HTERT RPE-1 (cell line): ENCODE data around the gene CLNK.

ENCODE experiments used
- in situ Hi-C: fragments of 300-500 bp; cut with MboI; formaldehyde crosslinking; loops from 4 replicates; pipeline ENCODE4 v1.14.3; 2020; ENCODE audit warnings: low sequenced_read_pairs

The CLNK gene

GRCh38 chr4:10684631-10685030 is at the start of gene CLNK:
TSS of gene CLNK (minus strand) at chr4:10684768. CDS start at chr4:10667869, 16,899 bp downstream.
- in situ Hi-C loops: no loop called here

DNA sequence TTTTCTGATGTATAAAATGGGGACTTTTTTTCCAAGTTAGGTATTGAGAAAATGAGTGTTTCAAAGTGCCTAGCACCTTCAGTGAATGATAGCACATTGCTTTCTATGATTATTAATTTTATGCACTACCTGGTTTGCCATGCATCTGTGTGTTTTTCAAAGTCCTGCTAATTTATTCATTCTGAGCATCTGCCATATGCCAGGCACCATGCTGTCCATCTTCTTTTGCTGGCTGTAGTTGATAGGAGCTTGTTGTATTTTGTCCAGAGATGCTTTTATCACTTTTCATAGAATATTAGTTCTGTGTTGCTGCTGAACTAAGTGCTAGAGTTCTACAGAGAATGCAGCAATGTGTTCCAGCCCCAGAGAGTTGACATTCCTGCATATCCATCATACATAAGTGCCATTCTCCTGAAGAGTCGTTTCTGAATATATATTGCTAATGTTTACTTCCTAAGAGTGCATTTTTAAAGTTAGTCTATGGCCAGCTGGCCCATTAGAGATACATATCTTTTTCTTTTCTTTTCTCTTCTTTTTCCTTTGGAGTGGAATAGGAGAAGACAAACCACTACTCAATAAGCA is 49.0 kb upstream of the CLNK start:
- in situ Hi-C loops: no loop called here

GRCh38 chr4:10732914-10733415 is 48.4 kb upstream of the CLNK start:
- in situ Hi-C loops: no loop called here

- in situ Hi-C loops: no loop called here
These were observed 47.8 kb upstream of the CLNK start for GRCh38 chr4:10732235-10732913.

DNA sequence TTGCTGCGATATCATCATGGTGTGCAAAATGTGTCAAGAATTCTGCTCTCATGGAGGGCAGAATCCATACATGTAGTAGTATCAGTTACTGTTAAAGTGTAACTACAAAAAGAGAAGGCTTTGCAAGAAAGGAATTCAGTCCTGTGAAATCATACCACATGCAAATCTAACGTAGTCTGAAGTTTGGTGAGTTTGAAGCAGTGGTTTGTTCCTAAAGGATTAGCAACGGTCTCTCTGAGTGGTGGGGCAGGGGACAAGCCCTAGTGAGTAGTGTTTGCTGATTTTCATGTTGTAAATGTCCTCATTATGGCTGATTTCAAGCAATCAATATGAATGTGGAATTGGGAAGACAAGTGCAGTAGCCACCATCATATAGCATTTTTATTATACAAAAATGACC is 47.1 kb upstream of the CLNK start:
- in situ Hi-C loops: no loop called here

DNA sequence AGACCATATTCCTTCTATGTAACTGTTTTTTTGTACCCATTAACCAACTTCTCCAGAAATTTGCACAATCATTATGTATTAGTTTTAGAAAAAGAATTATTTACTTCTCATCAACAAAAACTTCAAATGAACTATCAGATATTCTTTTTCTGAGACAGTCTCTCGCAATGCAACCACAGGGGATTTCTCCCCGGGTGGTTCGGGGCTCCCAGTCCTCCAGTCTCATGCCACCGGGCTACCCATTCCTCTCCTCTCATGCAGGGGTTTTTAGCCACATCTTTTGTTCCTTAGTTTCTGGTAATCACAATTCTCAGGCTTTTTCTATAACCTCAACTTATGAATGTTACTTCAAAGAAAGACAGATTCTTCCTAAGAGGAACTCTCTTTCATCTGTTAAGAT is 46.6 kb upstream of the CLNK start:
- in situ Hi-C loops: no loop called here

DNA sequence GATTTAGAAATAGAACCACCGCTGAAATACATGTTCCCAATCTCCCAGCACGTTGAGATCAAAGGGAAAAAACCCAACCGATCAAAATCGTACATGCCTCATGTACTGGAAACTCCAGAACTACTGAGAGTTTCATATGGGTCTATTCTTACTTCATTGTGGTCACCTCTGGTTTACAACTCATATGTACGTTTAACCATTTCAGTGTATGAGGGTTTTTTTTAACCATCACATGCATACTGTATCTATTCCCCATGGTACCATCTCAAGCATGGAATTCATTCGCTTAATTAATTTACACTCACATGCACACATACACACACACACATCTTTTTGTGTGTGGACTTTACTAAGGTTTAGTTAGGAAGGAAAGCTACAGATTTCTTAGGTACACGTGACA is 46.0 kb upstream of the CLNK start:
- in situ Hi-C loops: no loop called here

DNA sequence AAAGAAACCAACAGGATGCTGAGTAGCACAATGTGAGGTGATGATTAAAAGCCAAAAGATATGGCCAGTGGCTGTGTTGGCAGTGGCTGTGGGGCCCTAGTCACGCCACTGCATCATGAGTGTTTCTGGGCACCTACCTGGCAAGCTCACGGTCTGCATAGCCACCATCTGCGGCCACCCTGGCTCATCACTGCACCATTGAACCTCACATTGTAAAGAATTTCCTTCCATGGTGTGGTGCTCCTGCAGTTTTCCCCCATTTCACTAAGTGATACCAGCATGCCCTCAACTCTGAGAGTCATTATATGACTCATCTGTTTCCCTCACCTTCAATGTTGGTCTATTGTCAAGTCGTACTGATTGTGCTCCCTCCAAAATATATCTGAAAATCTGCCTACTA is 45.5 kb upstream of the CLNK start:
- in situ Hi-C loops: no loop called here

GRCh38 chr4:10729366-10729765 is 44.8 kb upstream of the CLNK start:
- in situ Hi-C loops: no loop called here

DNA sequence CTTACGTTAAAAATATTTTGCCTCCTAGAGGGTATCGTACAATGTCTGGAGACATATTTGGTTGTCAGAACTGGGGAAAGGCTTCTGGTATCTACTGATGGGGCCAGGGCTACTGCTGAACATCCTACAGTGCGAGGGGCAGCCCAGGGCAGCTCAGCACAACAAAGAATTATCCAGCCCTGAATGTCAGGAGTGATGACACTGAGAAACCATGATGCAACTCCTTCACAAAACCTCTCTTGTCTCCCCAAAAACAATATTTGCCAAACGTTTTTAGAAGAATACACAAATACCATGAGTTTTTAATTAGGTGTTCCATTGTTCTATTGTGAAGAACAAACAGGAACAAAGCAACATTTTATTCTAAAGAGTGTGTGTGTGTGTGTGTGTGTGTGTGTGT is 43.4 kb upstream of the CLNK start:
- in situ Hi-C loops: no loop called here

- in situ Hi-C loops: no loop called here
These were observed 42.7 kb upstream of the CLNK start for GRCh38 chr4:10727140-10727880.

- in situ Hi-C loops: no loop called here
These were observed 38.4 kb upstream of the CLNK start for GRCh38 chr4:10722957-10723356.

DNA sequence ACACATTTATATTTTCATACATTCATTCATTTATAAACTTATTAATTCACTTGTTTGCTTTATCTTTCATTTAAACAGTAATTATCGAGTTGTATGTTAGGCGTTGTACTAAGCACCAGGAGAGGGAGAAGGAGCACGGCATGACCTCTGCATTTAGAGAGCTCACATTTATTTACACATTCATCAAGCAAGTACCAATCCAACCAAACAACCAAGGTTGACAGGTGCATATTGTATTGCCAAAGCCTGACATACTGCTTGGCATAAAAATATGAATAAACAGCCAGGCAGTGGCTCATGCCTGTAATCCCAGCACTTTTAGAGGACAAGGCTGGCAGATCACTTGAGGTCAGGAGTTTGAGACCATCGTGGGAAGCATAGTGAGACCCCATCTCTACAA is 37.0 kb upstream of the CLNK start:
- in situ Hi-C loops: no loop called here

DNA sequence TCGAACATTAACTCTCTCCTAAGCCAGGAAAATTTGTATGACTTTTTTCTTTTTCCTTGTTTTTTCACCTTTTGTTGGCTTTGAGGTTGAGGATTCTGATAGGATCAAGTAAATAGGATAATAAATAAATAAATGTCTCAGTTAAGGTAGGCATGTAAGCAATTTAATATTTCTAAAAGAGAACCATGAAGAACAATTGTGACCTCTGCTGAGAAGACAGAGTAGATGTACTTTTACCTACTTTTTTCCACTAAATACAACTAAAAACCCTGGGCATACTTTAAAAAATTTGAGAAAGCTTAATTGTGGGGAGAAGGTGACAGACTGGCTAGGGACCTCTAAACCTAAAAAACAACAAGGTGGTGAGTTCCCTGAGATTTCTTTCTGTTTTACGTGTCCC is 31.6 kb upstream of the CLNK start:
- in situ Hi-C loops: no loop called here

- in situ Hi-C loops: no loop called here
These were observed 31.1 kb upstream of the CLNK start for GRCh38 chr4:10715696-10716095.

GRCh38 chr4:10715135-10715534 is 30.6 kb upstream of the CLNK start:
- in situ Hi-C loops: no loop called here

DNA sequence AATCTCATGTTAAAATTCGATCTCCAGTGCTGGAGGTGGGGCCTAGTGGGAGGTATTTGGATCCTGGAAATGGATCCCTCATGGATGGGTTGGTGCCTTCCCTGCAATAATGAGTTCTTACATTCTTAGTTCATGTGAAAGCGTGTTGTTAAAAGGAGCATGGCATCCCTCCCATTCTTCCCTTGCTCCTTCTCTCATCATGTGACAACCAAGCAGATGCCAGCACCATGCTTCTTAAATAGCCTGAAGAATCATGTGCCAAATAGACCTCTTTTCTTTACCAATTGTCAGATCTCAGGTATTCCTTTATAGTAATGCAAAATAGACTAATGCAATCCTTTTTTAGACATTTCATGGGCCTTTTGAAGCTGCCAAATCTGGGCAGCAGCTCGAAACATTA is 29.0 kb upstream of the CLNK start:
- in situ Hi-C loops: no loop called here

DNA sequence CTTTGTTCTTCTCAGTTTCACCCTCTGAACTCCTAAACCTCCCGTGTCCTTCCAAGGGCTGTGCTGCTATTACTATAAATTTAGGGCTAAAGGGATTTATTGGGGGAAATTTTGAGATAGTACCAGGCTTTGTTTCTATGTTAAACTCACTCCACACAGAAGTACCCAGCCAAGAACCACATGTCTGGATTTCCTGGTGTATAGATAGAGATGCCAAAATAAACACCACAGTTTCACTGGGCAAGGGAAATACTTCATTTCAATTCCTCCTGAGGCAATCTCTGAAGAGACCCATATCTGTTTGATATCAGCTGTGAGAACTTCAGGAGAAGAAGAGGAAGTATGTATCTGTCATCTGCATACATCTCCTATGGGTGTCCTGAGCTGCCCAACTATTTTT is 21.7 kb upstream of the CLNK start:
- in situ Hi-C loops: no loop called here

- in situ Hi-C loops: no loop called here
These were observed 19.9 kb upstream of the CLNK start for GRCh38 chr4:10704430-10704810.

DNA sequence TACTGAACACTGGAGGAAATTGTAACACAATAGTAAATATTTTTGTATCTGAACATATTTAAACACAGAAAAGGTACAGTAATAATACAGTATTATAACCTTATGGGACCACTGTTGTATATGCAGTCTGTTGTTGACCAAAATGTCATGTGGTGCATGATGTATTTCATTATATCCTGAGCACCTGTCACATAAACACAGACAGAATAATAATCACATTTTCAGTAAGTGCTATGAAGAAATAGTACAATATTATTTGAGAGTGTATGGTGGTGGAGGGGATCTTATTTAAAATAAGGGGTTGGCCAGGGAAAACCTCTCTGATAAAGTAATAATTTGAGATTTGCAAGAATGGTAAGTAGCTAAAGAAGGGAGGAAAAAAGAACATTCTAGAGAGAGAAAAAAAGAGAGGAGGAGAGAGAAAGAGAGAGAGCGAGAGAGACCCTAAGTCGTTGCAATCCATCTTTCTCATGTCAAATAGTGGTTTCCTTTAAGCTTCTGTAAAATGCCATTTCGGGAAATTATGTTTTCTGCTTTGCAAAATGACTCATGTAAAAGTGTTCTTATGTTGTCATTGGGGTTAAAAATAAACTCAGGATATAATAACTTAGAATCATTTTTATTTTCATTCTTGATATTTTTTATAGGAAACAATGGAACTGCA is 19.3 kb upstream of the CLNK start:
- in situ Hi-C loops: no loop called here

DNA sequence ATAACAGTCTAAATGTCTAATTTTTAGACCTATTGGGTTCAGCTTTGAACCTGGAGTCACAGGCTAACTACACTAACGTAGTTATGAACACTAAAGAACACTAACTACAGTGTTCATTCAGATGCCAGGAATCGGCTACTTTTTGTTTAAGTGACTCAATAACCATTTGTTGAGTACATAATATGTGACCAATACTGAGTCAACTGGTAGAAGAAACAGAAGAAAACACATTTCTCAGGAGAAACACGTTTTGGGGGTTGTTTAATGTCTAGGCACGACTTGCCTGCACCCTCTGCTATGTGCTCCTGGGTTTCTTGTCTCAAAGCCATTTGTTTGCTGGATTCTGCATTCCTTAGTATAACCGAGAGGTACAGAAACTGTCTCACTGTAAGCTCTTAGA is 18.6 kb upstream of the CLNK start:
- in situ Hi-C loops: no loop called here
